ENCODE results near the gene KATNBL1.
A peak's percentile ranks its signal among the peaks of the same experiment; 100 is the strongest.

KATNBL1 gene, protein sequence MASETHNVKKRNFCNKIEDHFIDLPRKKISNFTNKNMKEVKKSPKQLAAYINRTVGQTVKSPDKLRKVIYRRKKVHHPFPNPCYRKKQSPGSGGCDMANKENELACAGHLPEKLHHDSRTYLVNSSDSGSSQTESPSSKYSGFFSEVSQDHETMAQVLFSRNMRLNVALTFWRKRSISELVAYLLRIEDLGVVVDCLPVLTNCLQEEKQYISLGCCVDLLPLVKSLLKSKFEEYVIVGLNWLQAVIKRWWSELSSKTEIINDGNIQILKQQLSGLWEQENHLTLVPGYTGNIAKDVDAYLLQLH

DNA sequence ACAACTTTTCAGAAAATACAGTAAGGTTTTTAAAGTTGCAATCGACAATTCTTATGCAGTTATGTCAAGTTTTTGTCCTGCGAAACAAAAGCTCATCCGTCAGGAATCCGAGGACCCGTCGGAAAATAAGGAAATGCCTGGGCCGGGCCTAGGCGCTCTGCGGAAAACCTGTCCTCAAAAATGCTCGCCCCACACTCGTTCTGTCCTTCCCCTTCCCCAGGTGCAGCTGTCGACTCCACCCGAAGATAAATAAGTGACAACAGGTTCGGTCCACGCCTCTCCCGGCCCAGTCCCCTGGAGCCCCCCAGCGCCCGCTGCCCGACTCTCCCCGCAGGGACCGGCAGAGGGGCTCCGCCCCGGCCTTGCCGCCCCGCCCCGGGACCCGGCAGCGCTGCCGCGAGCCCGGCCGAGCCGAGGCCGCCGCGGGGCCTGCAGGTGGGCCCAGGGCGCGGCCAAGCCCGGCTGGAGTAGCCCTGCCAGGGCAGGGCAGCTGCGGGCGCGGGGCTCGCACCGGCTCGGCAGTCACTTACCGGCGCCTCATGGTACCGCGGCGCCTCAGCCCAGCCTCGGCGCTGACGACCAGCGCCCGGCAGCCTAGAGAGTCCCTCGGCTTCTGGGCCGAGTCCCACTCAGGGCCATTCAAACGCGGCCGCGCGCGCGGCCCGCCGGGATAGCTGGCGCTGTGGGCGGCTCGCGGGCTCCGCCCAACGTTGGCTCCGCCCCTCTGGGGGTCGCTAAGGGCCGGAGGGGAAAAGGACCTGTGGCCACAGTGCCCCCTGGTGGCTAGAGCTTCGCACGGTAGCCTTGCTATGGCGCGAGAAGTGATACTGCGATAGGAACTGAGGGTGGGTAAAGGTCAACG lies at the start of gene KATNBL1:
TSS of gene KATNBL1 (minus strand) at position 676 of the 862 bp plus-strand sequence. CDS start 46,420 bp downstream, outside the sequence.
- DNase-seq: peak; percentile 93

DNA sequence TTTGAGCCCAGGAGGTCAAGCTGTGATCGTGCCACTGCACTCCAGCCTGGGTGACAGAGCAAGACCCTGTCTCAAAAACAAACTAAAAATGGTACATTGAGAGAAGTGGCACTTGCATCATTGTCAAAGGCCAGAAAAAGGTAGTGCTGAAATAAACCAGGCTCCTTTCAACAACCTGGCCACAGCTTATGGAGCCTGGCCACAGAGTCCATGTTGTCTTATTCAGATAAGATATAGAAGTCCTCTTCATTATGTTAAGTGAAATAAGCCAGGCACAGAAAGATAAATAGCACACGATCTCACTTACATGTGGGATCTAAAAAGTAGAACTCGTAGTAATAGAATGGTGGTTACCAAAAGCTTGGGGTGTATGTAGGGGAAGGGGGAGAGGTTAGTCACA lies 49.7 kb upstream of the KATNBL1 start:
- no peak for DNase-seq

DNA sequence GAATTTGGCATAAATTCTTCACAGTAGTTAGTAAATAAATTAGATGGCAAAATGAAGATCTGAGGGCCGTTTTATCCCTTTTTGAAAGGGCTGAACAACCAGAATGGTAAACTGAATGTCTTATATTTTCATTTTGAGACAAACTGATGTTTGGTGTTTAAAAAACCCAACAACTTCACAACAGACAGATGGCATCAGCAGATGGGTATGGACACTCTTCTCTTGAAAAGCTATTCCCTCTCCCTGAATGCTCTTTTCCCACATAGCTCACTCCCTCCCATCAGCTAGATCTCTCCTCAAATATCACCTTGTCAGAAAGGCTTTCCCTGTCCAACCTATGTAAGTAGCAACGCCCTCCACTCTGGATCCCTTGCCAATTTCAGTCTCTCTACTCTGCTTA lies 48.3 kb upstream of the KATNBL1 start:
- no peak for DNase-seq

DNA sequence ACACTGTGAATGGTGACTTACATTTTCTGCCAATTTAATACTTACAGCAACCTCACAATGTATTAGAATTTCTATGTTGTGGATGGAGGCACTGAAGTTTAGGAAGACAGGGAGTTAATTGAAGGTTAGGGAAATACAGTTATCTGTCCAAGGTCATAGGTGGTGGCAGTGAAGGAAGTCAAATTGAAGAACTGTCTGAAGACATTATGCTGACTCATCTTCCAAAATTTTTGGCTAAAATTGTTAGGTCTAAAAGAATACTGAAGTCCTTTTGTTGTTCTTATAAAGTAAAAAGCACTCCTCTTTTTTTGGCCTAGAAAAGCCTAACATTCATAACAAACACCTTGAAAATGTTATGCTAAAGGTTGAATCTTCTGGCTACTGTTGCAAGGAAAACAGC lies 42.6 kb upstream of the KATNBL1 start:
- DNase-seq: no peak

DNA sequence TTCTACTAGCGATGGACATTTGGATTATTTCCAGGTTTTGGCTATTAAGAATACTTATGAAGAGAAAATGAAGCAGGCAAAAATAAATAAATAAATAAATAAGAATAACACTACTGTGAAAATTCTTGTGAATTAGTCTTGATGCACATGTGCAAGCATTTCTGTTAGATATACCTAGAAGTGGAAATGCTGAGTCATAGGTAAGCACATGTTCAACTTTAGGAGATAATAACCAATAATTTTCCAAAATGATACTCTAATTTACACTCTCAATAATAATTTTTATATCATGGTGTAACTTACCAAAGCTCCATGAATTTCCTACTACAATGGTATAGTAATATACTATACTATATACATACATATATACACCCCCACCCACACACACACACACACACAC lies 38.3 kb upstream of the KATNBL1 start:
- no peak for DNase-seq

DNA sequence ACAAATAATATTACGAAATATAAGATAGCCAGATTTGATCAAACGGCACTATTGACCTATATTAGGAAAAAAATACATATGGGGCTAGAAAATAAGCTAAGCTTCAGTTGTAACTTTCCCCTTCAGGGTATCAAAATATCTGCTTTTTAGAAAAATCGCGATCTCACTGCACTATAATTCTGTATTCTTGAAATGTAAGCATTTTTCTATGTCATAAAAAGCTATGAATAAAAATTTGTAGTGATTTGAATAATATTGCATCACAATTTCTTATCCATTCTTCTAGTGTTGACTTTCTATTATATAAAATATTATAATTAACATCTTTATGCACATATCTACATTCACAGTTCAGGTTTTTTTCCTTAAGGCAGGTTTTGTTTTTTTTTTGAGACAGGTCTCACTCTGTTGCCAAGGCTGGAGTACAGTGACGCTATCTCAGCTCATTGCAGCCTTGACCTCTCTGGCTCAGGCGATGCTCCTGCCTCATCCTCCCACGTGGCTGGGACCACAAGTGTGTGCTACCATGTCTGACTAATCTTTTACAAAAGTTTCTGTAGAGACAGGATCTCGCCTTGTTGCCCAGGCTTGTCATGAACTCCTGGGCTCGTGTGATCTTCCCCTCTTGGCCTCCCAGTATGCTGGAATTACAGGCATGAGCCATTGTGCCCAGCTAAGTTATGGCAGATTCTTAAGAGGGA lies 36.5 kb upstream of the KATNBL1 start:
- no peak for DNase-seq

DNA sequence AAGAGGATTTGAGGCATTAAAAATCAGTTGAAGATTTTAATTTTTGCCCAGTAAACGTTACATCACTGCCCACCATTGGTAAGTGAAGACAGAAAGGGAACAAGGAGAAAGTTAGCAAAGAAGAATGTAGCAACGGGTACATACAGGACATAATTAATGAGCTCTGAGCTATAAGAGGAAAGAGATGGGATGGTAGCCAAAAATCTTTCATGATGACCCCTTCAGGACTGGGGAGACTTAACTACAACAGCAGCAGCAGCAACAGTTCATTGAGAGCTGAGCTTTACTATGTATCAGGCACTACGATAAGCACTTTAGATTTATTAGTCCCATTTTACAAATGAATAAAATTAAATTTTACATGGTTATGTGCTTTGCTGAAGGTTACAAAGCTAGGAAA lies 33.3 kb upstream of the KATNBL1 start:
- no peak for DNase-seq

DNA sequence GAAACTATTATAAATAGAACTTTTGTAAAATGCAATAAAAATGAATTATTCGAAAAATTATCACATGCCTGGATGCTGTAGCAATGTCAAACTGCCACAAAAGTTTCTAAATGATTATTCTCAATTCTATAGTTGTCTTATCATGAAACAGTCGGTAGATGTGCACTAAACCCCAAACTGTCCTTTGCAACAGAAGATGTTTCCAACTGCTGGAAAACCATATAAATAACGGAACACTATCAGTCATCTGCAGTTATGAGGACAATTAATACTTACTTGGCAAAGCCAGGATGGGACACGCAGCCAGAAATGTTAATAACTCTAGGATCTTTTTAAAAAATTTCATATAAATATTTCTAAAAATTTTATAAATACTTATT lies 32.4 kb upstream of the KATNBL1 start:
- DNase-seq: no peak

DNA sequence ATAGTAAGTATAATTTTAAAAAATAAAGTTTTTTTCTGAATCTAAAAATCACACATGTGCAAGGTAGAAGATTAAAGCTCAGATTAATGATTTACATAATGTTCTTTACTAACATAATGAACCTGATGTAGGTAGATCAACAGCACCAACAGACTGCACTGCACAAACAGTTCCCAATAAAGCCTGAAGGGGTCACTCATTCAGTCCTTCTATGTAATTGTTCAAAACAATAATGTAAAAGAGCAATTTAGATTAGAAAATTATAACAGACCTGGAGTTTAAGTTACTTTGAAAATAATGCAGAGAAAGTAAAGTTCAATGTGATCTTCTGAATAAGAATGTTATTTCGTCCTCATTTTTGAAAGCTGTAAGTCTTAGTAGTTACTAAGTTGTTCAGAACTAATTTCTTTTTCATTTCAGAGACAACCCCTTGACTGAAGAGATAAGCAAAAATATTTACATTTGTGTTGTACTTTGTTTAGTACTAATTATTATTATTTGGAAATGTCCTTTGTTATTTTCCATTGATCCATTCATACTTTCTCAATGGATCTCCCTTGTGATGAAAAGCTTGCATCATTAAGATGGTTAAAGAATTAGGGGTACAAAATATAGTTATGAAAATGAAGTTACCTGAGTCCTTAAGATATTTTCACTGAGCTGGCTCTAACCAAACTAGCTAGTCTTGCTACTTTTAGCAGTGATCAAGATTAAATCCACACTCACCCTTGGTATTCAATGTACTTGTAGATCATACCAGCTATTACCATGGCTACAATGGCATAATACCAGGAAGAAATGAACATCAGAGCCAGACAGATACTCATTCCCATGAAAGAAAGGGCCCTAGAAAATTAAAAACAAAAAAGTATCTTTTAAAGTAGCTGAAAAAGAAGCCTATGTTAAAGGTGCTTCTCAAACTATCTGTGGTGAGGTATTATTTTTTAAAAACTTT lies 31.8 kb upstream of the KATNBL1 start:
- peak; percentile 5 for DNase-seq

DNA sequence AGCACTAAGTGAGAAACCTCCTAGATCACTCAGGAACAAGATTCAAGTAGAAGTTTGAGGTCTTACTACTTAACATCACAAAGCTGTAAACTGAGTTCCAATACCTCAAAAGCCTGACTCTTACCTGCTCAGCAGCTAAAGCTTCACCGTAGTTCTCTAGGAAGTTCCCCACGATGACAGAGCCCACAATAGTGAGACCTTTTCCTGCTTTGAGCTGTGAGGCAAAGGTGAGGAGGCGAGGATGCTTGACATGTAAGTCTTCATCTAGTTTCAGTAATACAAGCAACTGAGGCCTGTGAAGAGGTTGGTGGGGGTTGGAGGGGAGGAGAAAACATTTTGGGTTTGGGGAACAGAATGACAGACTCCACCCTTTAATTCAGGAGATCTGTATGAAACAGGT lies 30.6 kb upstream of the KATNBL1 start:
- DNase-seq: no peak

DNA sequence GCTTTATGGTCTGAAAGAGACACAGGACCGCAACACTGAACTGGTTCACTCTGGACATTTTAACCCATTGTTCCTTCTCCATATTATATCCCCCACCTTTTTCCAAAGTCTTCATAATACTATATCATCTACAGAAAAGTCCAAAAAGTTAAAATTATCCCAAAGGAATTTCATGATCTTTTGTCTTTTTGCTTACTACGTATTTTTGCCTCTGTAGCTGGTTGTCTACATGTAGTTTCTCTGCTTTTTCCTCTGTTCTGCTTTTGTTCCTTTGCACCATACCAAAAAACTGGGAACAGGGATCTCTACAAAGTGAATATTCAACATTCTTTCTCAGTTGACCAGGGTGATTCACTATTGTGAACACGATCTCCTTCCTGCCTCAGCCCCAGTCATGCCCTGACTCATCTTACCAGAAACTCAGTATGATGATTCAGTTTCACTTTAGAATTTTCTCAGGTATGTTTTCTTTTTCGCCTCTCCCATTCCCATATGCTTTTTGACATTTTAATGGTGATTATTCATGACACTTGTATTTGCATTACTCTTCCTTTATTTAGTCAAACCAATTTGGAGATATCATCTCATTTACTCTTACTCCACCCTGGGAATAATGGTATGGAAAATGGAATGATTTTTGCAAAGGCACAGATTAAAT lies 29.4 kb upstream of the KATNBL1 start:
- no peak for DNase-seq

DNA sequence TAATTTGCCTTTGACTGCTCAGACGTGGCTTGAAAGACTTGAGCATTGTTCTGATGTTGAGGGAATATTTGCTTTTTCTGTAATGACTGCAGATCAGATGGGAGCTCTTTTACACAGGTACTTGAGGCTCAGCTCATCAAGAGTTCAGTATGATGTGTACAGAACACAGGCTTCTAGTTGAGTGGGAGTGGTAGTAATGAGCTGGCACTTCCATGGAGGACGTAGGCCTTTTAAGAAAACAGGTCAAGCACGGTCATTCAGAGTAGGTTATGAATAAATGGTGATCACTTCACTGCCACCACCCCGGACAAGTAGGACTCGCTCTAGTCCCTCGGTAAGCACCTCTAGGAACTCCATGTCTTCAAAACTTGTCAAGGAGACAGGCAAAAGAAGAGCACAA lies 23.7 kb upstream of the KATNBL1 start:
- DNase-seq: no peak

DNA sequence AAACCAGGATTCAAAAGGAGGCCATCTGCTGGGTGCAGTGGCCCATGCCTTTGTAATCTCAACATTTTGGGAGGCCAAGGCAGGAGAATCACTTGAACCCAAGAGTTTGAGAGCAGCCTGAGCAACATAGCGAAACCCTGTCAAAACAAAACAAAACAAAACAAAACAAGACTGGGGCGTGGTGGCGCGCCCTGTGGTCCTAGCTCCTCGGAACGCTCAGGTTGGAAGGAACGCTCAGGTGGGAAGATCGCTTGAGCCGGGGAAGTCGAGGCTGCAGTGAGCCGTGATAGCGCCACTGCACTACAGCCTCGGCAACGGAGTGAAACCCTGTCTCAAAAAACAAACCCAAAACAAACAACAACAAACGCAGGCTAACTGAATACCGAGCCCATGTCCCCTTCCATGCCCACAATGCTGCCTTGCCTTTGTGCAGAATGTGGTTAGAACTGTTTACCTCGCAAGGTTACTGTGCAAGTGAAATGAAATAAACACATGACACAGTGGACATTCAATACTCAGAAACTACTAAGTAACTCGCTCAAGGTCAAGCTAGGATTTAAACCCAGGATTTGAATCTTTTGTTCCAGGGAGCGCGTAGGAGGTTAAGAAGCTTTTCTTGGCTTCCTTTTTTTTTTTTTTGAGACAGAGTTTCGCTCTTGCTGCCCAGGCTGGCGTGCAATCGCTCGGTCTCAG lies 14.2 kb upstream of the KATNBL1 start:
- DNase-seq: peak; percentile 4

DNA sequence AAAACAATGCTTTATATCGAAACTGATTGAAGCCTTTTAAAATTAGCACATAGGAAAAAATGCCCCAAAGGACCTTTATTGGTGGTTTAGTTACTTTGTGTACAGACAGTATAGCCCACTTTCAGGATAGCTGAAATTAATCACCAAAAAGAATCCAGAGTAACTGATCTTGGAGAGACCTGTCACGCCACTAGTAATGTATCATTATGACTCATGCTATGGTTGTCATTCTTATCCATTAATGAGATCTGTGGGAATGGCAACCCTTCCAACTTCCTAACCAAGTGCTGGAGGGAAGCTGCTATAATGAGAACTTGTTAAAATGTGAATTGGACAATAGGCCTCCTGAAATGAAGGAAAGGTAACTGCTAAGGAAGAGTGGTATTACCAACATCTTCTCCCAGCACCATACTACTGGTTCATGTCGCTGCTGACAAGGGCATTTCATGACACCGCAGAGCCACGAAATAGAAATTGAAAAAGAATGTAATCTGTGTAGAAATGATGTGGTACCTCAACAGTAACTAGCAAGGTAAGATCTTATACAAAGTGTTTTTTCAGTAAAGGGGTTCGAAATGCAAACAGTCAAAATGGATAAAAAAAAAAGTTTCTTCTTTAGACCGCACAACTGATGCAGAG lies 7.8 kb upstream of the KATNBL1 start:
- no peak for DNase-seq

DNA sequence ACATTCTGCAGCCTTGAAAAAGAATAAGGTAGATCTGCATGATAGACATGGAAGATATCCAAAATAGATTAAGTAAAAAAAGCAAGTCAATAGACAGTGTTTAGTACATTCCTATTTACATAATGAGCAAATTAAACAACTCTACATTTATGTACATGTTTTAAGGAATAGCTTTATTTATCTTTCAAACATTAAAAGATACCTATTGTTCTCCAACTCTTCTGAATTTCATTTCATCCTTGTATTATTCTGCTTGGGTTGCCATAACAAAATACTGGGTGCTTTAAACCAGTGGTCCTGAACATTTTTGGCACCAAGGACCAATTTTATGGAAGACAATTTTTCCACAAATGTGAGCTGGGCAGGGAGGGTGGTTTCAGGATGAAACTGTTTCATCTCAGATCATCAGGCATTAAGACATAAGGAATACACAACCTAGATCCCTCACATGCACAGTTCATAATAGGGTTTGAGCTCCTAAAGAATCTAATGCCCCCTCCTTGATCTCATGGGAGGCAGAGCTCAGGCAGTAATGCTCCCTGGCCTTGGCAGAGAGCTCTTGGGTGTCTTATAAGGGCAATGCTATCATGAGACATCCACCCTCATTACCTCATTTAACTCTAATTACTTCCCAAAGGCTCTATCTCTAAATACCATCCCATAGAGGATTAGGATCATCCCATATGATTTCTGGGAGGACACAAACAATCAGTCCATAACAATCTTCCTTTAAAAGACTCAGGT lies 6.8 kb upstream of the KATNBL1 start:
- no peak for DNase-seq

DNA sequence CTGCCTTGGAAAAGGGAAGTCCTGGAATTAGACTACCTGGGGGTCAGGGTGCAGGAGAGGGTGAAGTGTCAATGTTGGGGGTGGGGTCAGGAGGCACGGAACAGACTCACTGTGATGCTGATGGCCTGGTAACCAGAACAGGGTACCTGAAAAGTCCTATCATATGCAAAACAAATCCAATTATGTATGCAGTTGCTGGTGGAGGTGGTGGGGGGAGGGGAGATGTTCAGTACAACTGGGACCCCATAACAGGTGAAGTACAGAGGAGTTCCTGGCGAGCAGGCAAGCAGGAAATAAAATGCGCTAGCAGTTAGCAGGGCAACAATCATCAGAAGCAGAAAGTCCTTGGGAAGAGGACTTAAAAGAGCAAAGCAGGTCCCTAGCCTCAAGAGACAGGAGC lies 4.2 kb upstream of the KATNBL1 start:
- no peak for DNase-seq

DNA sequence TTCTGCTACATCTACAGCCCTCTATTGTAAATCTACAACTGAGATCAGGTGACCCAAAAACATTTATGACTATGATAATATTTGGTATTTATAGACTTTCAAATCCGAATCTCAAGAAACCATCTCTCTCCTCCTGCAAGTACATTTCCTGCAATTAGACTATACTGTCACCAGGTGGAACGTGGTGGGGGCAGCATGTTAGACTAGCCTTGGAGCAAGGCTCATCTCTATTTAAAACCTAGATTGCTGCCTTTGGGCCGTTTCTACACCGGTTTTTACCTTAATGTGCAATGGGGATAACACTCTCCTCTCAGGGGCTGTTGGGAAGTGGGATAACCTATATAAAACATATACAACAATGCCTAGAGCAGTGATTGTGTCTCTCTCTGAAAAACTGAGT lies 3.8 kb upstream of the KATNBL1 start:
- no peak for DNase-seq

DNA sequence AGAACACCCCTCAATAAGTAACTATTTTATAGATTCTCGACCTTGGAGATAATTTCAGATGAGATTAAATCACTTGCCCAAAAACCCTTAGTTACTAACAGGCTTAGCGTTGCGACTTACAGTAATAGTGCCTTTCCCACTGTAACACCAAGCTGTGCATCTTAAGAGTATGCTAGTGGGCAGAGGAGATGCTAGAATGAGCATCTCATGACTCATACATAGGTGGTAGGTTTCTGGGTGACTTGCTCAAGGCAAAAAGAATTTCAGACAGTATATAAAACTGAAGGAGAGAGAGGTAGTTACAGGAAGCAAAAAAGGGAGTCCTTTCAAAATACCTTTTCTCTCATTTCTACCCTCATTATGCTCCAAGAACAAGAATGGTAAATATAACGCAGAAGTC lies 3.9 kb downstream of the KATNBL1 start:
- no peak for DNase-seq

DNA sequence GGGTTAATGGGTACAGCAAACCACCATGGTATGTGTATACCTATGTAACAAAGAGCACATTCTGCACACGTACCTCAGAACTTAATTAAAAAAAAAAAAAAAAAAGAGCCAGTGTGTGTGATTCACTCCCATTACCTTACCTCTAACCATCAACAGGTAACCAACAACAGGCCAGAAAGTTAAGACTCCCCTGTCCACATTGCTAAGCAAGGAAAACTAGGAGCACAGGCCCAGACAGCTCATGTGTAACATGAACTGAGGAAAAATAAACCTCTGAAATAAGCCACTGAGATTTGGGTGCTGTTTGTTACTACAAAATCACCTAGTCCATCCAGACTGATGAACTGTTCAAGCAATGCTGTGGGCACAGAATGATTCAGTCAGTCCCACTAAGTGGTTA lies 6.0 kb downstream of the KATNBL1 start:
- DNase-seq: no peak

DNA sequence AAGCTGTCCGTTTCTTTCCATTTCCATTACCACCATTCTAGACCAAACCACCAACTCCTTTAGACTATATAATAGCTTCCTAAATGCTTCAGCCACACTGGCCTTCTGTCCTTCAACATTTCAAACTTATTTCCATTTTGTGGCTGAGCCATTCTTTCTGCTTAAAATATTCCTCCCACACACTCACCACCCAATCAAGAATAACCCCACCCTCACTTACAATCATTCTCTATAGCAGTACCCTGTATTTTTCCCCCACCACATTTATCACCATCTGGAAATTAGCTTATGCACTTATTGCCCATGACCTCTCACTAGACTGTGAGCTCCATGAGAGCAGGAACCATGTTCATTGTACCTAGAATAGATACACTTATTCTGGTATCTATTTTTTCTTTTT lies 6.6 kb downstream of the KATNBL1 start:
- DNase-seq: no peak

Data from GDM1 (cell line).